Cardiac muscle cell (in vitro differentiated cells and primary cell): Measurements from ENCODE around the gene GDNF. TPM values are rescaled to one million over a fixed set of nuclear protein-coding genes. Genes with fewer than 3 reads are reported as not detected.

Experiments used
- DNase-seq, 2 donors: peaks; one replicate each; pipeline versions ENCODE4 v3.0.0 to v3.0.0-alpha.2; 2010 to 2017; ENCODE audit warnings: low read depth in 1 of 2, low spot score in 1 of 2
- H3K27ac ChIP-seq: fragments of 200-600 bp; sonication (generic); 2 replicates; pipeline ENCODE4 v1.5.1; 2016
- H3K27me3 ChIP-seq: fragments of 200-600 bp; sonication (generic); 2 replicates; pipeline ENCODE4 v1.6.0; 2016; ENCODE audit warnings: control low read depth
- H3K36me3 ChIP-seq: fragments of 200-600 bp; sonication (generic); 2 replicates; pipeline ENCODE4 v1.5.1; 2016; ENCODE audit warnings: control low read depth
- H3K4me1 ChIP-seq: fragments of 200-600 bp; sonication (generic); 2 replicates; pipeline ENCODE4 v1.8.1; 2017; ENCODE audit warnings: low read depth, mild to moderate bottlenecking, mixed run types
- H3K4me3 ChIP-seq: fragments of 200-600 bp; sonication (generic); 2 replicates; pipeline ENCODE4 v1.5.1; 2016; ENCODE audit warnings: mild to moderate bottlenecking
- H3K9me3 ChIP-seq: fragments of 200-600 bp; sonication (generic); 2 replicates; pipeline ENCODE4 v1.5.1; 2017; ENCODE audit warnings: low read depth, mild to moderate bottlenecking, control low read depth
- CTCF ChIP-seq: IDR thresholded peaks from 2 replicates; pipeline ENCODE4 v1.5.1; 2012; ENCODE audit warnings: low read depth, mild to moderate bottlenecking, low read length
- polyA plus RNA-seq: library from polyadenylated mRNA; unstranded; fragments of >200 nt; fragmentation: Nextera tagmentation; extraction: Ambion mirVana; gene quantifications from 2 replicates; pipeline ENCODE4 v1.2.1, GENCODE V29; 2016
- total RNA-seq: library from RNA; depleted of rRNA; stranded (reverse); fragments of >200 nt; gene quantifications from 2 replicates; pipeline ENCODE4 v1.2.3, GENCODE V29; 2016

The GDNF gene
- total and polyA plus RNA-seq, 2 experiments from 2014 or later: not detected

- TF ChIP-seq CTCF: no peak
- Histone ChIP-seq H3K27me3 (no peaks in the 10 kb centered on the region), H3K4me3 (no peak overlapping the region), H3K36me3 (no peaks in the 10 kb centered on the region), H3K4me1 (no peaks in the 10 kb centered on the region), H3K27ac (no peak overlapping the region), H3K9me3 (no peaks in the 10 kb centered on the region)
- DNase-seq: peak in 1 of 2 donors; percentile 83
These were observed 68.1 kb downstream of the GDNF start for GRCh38 chr5:37771731-37772130.

- no peak overlapping the region for H3K27ac ChIP-seq
These were observed 68.6 kb downstream of the GDNF start for GRCh38 chr5:37771203-37771611.

GRCh38 chr5:37770786-37771185 lies 69.1 kb downstream of the GDNF start:
- TF ChIP-seq CTCF: no peak
- no peak for DNase-seq
- Histone ChIP-seq H3K4me1 (no peaks in the 10 kb centered on the region), H3K36me3 (no peaks in the 10 kb centered on the region), H3K27me3 (no peaks in the 10 kb centered on the region), H3K27ac (no peak overlapping the region), H3K9me3 (no peaks in the 10 kb centered on the region), H3K4me3 (no peak overlapping the region)

More at GRCh38 chr5:37771203-37771611, 68.6 kb downstream of the GDNF start:
- H3K4me3 ChIP-seq: no peak overlapping the region
- TF ChIP-seq CTCF: no peak
- no peaks in the 10 kb centered on the region for H3K4me1 ChIP-seq
- no peaks in the 10 kb centered on the region for H3K27me3 ChIP-seq
- H3K9me3 ChIP-seq: no peaks in the 10 kb centered on the region
- no peaks in the 10 kb centered on the region for H3K36me3 ChIP-seq
- peak in 1 of 2 donors; percentile 43 for DNase-seq

GRCh38 chr5:37769840-37770239 lies 70.0 kb downstream of the GDNF start:
- Histone ChIP-seq H3K9me3 (no peaks in the 10 kb centered on the region), H3K27ac (no peak overlapping the region), H3K27me3 (no peaks in the 10 kb centered on the region), H3K4me1 (no peaks in the 10 kb centered on the region), H3K36me3 (no peaks in the 10 kb centered on the region), H3K4me3 (no peak overlapping the region)
- no peak for DNase-seq
- TF ChIP-seq CTCF: no peak

GRCh38 chr5:37769108-37769507 lies 70.7 kb downstream of the GDNF start:
- Histone ChIP-seq H3K4me3 (no peak overlapping the region), H3K27ac (no peak overlapping the region), H3K9me3 (no peaks in the 10 kb centered on the region), H3K27me3 (no peaks in the 10 kb centered on the region), H3K36me3 (no peaks in the 10 kb centered on the region), H3K4me1 (no peaks in the 10 kb centered on the region)
- no peak for DNase-seq
- TF ChIP-seq CTCF: no peak

GRCh38 chr5:37768371-37768770 lies 71.5 kb downstream of the GDNF start:
- no peaks in the 10 kb centered on the region for H3K36me3 ChIP-seq
- no peak for TF ChIP-seq CTCF
- no peaks in the 10 kb centered on the region for H3K9me3 ChIP-seq
- no peak overlapping the region for H3K4me3 ChIP-seq
- no peaks in the 10 kb centered on the region for H3K27me3 ChIP-seq
- H3K27ac ChIP-seq: no peak overlapping the region
- no peaks in the 10 kb centered on the region for H3K4me1 ChIP-seq
- no peak for DNase-seq
